IMR-90 (cell line): ENCODE results near the gene KRT7. TPM values are rescaled to one million over a fixed set of nuclear protein-coding genes. Genes with fewer than 3 reads are reported as not detected.

Experiments used
- ATAC-seq: fragments of 200-7000 bp; cut with Tn5 transposase; 2 replicates; pipeline ENCODE4 v1.9.1; 2020; ENCODE audit warnings: low read depth, mild to moderate bottlenecking, moderate library complexity
- BruUV-seq: library from RNA; stranded (reverse); fragments of 400-500 nt; replicated peaks from 2 replicates; lab custom pipeline; 2021; lab: Mats Ljungman, UMichigan
- CTCF ChIA-PET: fragments of 300-600 bp; formaldehyde crosslinking; extraction: SDS; loops from one replicate; lab custom pipeline; 2021; ENCODE audit warnings: antibody characterized with exemption; lab: Yijun Ruan, JAX
- POLR2A ChIA-PET: fragments of 300-600 bp; sonication (Branson Sonifier 250); formaldehyde crosslinking; loops from one replicate; lab custom pipeline; 2022; ENCODE audit warnings: antibody characterized with exemption; ENCODE audit not compliant: unreplicated experiment; lab: Charles Lee
- DNase-seq: peaks from one replicate; pipeline ENCODE4 v3.0.0; 2013
- H2AFZ ChIP-seq: replicated peaks from 2 replicates; pipeline ENCODE3; 2013; ENCODE audit warnings: low read length, mild to moderate bottlenecking; ENCODE audit not compliant: poor library complexity
- H2AK5ac ChIP-seq: 2 replicates; pipeline ENCODE4 v1.6.1; 2013; ENCODE audit warnings: low read depth, low read length, inconsistent platforms
- H2AK9ac ChIP-seq: replicated peaks from 2 replicates; pipeline ENCODE3; 2013; ENCODE audit warnings: mild to moderate bottlenecking, low read depth, low read length, moderate library complexity; ENCODE audit not compliant: poor library complexity
- H2BK120ac ChIP-seq: 2 replicates; pipeline ENCODE4 v1.6.1; 2013; ENCODE audit warnings: low read depth, low read length, inconsistent platforms
- H2BK15ac ChIP-seq: 3 replicates; pipeline ENCODE4 v1.6.1; 2013; ENCODE audit warnings: low read depth, low read length, inconsistent platforms
- H2BK20ac ChIP-seq: 2 replicates; pipeline ENCODE4 v1.6.1; 2013; ENCODE audit warnings: low read depth, mild to moderate bottlenecking, inconsistent platforms, low read length, moderate library complexity
- H2BK5ac ChIP-seq: 2 replicates; pipeline ENCODE4 v1.6.1; 2013; ENCODE audit warnings: mild to moderate bottlenecking, low read depth, low read length, inconsistent platforms; ENCODE audit not compliant: poor library complexity, severe bottlenecking
- H3K14ac ChIP-seq: replicated peaks from 2 replicates; pipeline ENCODE4 v1.6.1; 2013; ENCODE audit warnings: low read depth, low read length, inconsistent platforms
- H3K18ac ChIP-seq: 2 replicates; pipeline ENCODE4 v1.6.1; 2013; ENCODE audit warnings: low read depth, low read length, control low read depth
- H3K23ac ChIP-seq: 2 replicates; pipeline ENCODE4 v1.6.1; 2013; ENCODE audit warnings: low read depth, low read length, inconsistent platforms
- H3K27ac ChIP-seq: 2 replicates; pipeline ENCODE4 v1.5.1; 2013; ENCODE audit warnings: mild to moderate bottlenecking, control low read depth, low read length; ENCODE audit not compliant: insufficient read depth
- H3K27me3 ChIP-seq: 2 replicates; pipeline ENCODE4 v1.6.1; 2013; ENCODE audit warnings: low read length; ENCODE audit not compliant: control insufficient read depth, insufficient read depth
- H3K36me3 ChIP-seq: 2 replicates; pipeline ENCODE4 v1.6.1; 2013; ENCODE audit warnings: low read length, mixed read lengths; ENCODE audit not compliant: control insufficient read depth, insufficient read depth
- H3K4ac ChIP-seq: 2 replicates; pipeline ENCODE4 v1.6.1; 2013; ENCODE audit warnings: low read depth, low read length, inconsistent platforms
- H3K4me1 ChIP-seq: 2 replicates; pipeline ENCODE4 v1.6.1; 2013; ENCODE audit warnings: low read length, mixed read lengths; ENCODE audit not compliant: control insufficient read depth, insufficient read depth
- H3K4me2 ChIP-seq: 2 replicates; pipeline ENCODE4 v1.6.1; 2013; ENCODE audit warnings: low read depth, mild to moderate bottlenecking, control low read depth, low read length, moderate library complexity
- H3K4me3 ChIP-seq: 2 replicates; pipeline ENCODE4 v1.5.1; 2013; ENCODE audit warnings: low read depth, mild to moderate bottlenecking, control low read depth, low read length, moderate library complexity; ENCODE audit not compliant: insufficient read depth
- H3K56ac ChIP-seq: 2 replicates; pipeline ENCODE4 v1.6.1; 2013; ENCODE audit warnings: low read length, inconsistent platforms; ENCODE audit not compliant: insufficient read depth; ENCODE audit errors: extremely low read depth
- H3K79me1 ChIP-seq, 2 experiments: 2 replicates each; pipeline ENCODE4 v1.6.1; 2013; ENCODE audit warnings: low read length in 2 of 2, inconsistent platforms in 1 of 2, low read depth in 1 of 2
- H3K9ac ChIP-seq: 2 replicates; pipeline ENCODE4 v1.6.1; 2013; ENCODE audit warnings: low read depth, low read length, control low read depth
- H3K9me1 ChIP-seq: 2 replicates; pipeline ENCODE4 v1.6.1; 2013; ENCODE audit warnings: low read length, inconsistent platforms; ENCODE audit not compliant: insufficient read depth
- H3K9me3 ChIP-seq: 2 replicates; pipeline ENCODE4 v1.6.1; 2013; ENCODE audit warnings: low read length; ENCODE audit not compliant: control insufficient read depth, insufficient read depth
- H4K20me1 ChIP-seq: 2 replicates; pipeline ENCODE4 v1.6.1; 2013; ENCODE audit warnings: low read length, inconsistent platforms; ENCODE audit not compliant: insufficient read depth
- H4K5ac ChIP-seq: 2 replicates; pipeline ENCODE4 v1.6.1; 2013; ENCODE audit warnings: mild to moderate bottlenecking, low read depth, low read length, control low read depth
- H4K8ac ChIP-seq, 2 experiments: 2 replicates each; pipeline ENCODE4 v1.6.1; 2013; ENCODE audit warnings: low read depth in 2 of 2, low read length in 2 of 2, control low read depth in 1 of 2, inconsistent platforms in 1 of 2
- H4K91ac ChIP-seq: 2 replicates; pipeline ENCODE4 v1.6.1; 2013; ENCODE audit warnings: low read depth, low read length, inconsistent platforms; ENCODE audit not compliant: insufficient read depth
- BHLHE40 ChIP-seq: fragments of 150-350 bp; IDR thresholded peaks from 2 replicates; pipeline ENCODE4 v1.6.1; 2016; ENCODE audit warnings: mild to moderate bottlenecking, low read depth, low read length
- CEBPB ChIP-seq: IDR thresholded peaks from 2 replicates; pipeline ENCODE4 v1.6.1; 2012; ENCODE audit warnings: low read depth, low read length, improper control_type of control experiment
- CHD1 ChIP-seq: IDR thresholded peaks from 2 replicates; pipeline ENCODE4 v1.6.1; 2012; ENCODE audit warnings: low read depth, low read length, improper control_type of control experiment
- CTCF ChIP-seq: conservative IDR thresholded peaks from 2 replicates; pipeline ENCODE4 v1.5.1; 2012; ENCODE audit warnings: mild to moderate bottlenecking, low read depth, low read length, improper control_type of control experiment
- ELK1 ChIP-seq: fragments of 150-350 bp; IDR thresholded peaks from 2 replicates; pipeline ENCODE4 v1.6.1; 2016; ENCODE audit warnings: low read depth, mild to moderate bottlenecking, low read length, moderate library complexity, borderline replicate concordance
- FOS ChIP-seq: fragments of 150-350 bp; IDR thresholded peaks from 2 replicates; pipeline ENCODE4 v1.6.1; 2016; ENCODE audit warnings: low read depth, low read length
- MAFK ChIP-seq: IDR thresholded peaks from 2 replicates; pipeline ENCODE4 v1.6.1; 2012; ENCODE audit warnings: low read depth, low read length, improper control_type of control experiment
- MAZ ChIP-seq: IDR thresholded peaks from 2 replicates; pipeline ENCODE4 v1.6.1; 2012; ENCODE audit warnings: low read depth, mild to moderate bottlenecking, low read length, improper control_type of control experiment, moderate library complexity, borderline replicate concordance
- MXI1 ChIP-seq: IDR thresholded peaks from 2 replicates; pipeline ENCODE4 v1.6.1; 2012; ENCODE audit warnings: low read depth, mild to moderate bottlenecking, low read length, moderate library complexity, borderline replicate concordance
- NFE2L2 ChIP-seq: fragments of 150-350 bp; IDR thresholded peaks from 2 replicates; pipeline ENCODE4 v1.6.1; 2016; ENCODE audit warnings: low read depth, mild to moderate bottlenecking, low read length
- POLR2A ChIP-seq: IDR thresholded peaks from 2 replicates; pipeline ENCODE4 v1.6.1; 2012; ENCODE audit warnings: mild to moderate bottlenecking, low read depth, low read length
- RAD21 ChIP-seq: IDR thresholded peaks from 2 replicates; pipeline ENCODE4 v1.6.1; 2012; ENCODE audit warnings: low read length, improper control_type of control experiment
- RCOR1 ChIP-seq: IDR thresholded peaks from 2 replicates; pipeline ENCODE4 v1.6.1; 2012; ENCODE audit warnings: mild to moderate bottlenecking, low read length, improper control_type of control experiment; ENCODE audit not compliant: insufficient replicate concordance
- SMC3 ChIP-seq: fragments of 150-350 bp; IDR thresholded peaks from 2 replicates; pipeline ENCODE4 v1.6.1; 2016; ENCODE audit warnings: low read depth, mild to moderate bottlenecking, antibody characterized with exemption, low read length, moderate library complexity
- USF2 ChIP-seq: fragments of 150-350 bp; IDR thresholded peaks from 2 replicates; pipeline ENCODE4 v1.6.1; 2017; ENCODE audit warnings: mild to moderate bottlenecking, antibody characterized with exemption, low read length, low read depth
- WGBS, 2 experiments: methylation state at CpG; one replicate each; pipeline versions ENCODE4 v1.1.5 to v1.1.7; 2013; ENCODE audit warnings: missing lambda C conversion rate in 2 of 2; ENCODE audit not compliant: insufficient read length in 1 of 2; ENCODE audit errors: extremely low coverage in 2 of 2; 5-methylcytosine and 5-hydroxymethylcytosine counted together
- dilution Hi-C: fragments of 300-500 bp; cut with HindIII; formaldehyde crosslinking; loops from one replicate; pipeline ENCODE4 v1.14.3; 2018; ENCODE audit warnings: low sequenced_read_pairs; ENCODE audit not compliant: unreplicated experiment
- in situ Hi-C: fragments of 300-500 bp; cut with MboI; formaldehyde crosslinking; loops from 3 replicates; pipeline ENCODE4 v1.14.3; 2019; ENCODE audit warnings: low sequenced_read_pairs, inconsistent platforms, mixed read lengths
- intact Hi-C: fragments of 100-400 bp; cut with micrococcal nuclease; formaldehyde crosslinking; loops from 2 replicates; pipeline ENCODE4 v1.10.0; 2022
- polyA plus RNA-seq, 3 experiments: library from polyadenylated mRNA; depleted of rRNA; stranded (reverse); fragments of >200 nt; gene quantifications; 2 replicates each; pipeline ENCODE4 v1.2.3, GENCODE V29; 2012; ENCODE audit warnings: low replicate concordance in 1 of 3
- total RNA-seq: library from RNA; depleted of rRNA; stranded (reverse); fragments of >200 nt; gene quantifications from 2 replicates; pipeline ENCODE4 v1.2.3, GENCODE V29; 2012

KRT7 gene
- total and polyA plus RNA-seq, 2 of the 4 experiments (the other 2 are of a cell fraction): 0.54 to 1.7 TPM

- Histone ChIP-seq H3K4me3 (no peak overlapping the region), H2BK20ac (0 out of 2 replicates have a peak overlapping the region, but pooled peaks have one; percentile 28), H3K23ac (no peak overlapping the region), H3K4ac (peak overlapping the region; percentile 8; the same call in 1 of the 2 replicates), H3K9me3 (no peaks in the 10 kb centered on the region), H3K9me1 (peaks cover 16% of the 10 kb centered on the region), H3K36me3 (no peaks in the 10 kb centered on the region), H3K4me1 (peaks cover 28% of the 10 kb centered on the region), H3K79me1 (peaks cover 0 to 4% of the 10 kb centered on the region in 2 experiments; a peak in 1 of 4 replicates), H4K8ac (no peak overlapping the region), H3K27me3 (no peaks in the 10 kb centered on the region), H2BK120ac (0 out of 2 replicates have a peak overlapping the region, but pooled peaks have one; percentile 38), H3K9ac (no peak overlapping the region), H2BK15ac (no peak overlapping the region), H3K56ac (no peak overlapping the region), H3K4me2 (no peak overlapping the region), H3K18ac (no peak overlapping the region), H2AK9ac (no peak overlapping the region), H2BK5ac (no peak overlapping the region), H3K27ac (no peak overlapping the region), H3K14ac (no peak overlapping the region), H2AK5ac (peak overlapping the region; percentile 39), H4K5ac (no peak overlapping the region), H4K91ac (peak overlapping the region; percentile 18; the same call in 1 of the 2 replicates), H2AFZ (no peak overlapping the region), H4K20me1 (no peaks in the 10 kb centered on the region)
- 77% methylated on average over 3 of the region's 13 CpGs; no CpG with 5 or more reads in 1 of the 2 experiments for WGBS, 2 experiments
- ChIA-PET POLR2A (interaction anchor here (0.6 kb wide), 1 partner anchor 1456 kb away, joined by 4 read pairs; no protein-coding TSS in a partner anchor), CTCF (no interaction called here)
- DNase-seq (no peak), ATAC-seq (no peak)
- in situ Hi-C loops: no loop called here
- dilution Hi-C loops: no loop called here
- no TSS peak for BruUV-seq
- intact Hi-C loops: no loop called here
- TF ChIP-seq POLR2A: no peak
- TF ChIP-seq CHD1: no peak
- no peak for TF ChIP-seq ELK1
- TF ChIP-seq MAZ: no peak
- TF ChIP-seq RAD21: no peak
- TF ChIP-seq NFE2L2: no peak
- no peak for TF ChIP-seq CEBPB
- TF ChIP-seq FOS: no peak
- TF ChIP-seq MAFK: no peak
- TF ChIP-seq USF2: no peak
- no peak for TF ChIP-seq SMC3
- no peak for TF ChIP-seq RCOR1
- TF ChIP-seq CTCF: no peak
- no peak for TF ChIP-seq BHLHE40
- no peak for TF ChIP-seq MXI1
Observed at GRCh38 chr12:52200086-52200780, 32.8 kb upstream of the KRT7 start.
